ENCODE measurements around the gene ITGA2B.
A peak's percentile ranks its signal among the peaks of the same experiment; 100 is the strongest.
"Not testable (repeated sequence)": the region's sequence is repeated elsewhere in the genome, so short reads cannot be mapped to it uniquely, and the experiment has no call there.

ITGA2B gene

DNA sequence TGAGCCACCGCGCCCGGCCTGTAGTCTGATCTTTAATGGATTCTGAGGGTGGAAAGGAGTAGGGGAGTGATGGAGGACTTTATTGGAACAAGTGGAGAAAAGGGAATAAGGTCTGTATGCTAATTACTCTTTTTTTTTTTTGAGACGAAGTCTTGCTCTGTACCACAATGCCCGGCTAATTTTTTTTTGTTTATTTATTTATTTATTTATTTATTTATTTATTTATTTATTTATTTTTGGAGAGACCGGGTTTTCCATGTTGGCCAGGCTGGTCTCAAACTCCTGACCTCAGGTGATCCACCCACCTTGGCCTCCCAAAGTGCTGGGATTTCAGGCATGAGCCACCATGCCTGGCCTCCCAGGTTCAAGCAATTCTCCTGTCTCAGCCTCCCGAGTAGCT is 59.9 kb downstream of the ITGA2B start:
- not testable (repeated sequence) for DNase-seq (ENCODE audit: low spot score)

DNA sequence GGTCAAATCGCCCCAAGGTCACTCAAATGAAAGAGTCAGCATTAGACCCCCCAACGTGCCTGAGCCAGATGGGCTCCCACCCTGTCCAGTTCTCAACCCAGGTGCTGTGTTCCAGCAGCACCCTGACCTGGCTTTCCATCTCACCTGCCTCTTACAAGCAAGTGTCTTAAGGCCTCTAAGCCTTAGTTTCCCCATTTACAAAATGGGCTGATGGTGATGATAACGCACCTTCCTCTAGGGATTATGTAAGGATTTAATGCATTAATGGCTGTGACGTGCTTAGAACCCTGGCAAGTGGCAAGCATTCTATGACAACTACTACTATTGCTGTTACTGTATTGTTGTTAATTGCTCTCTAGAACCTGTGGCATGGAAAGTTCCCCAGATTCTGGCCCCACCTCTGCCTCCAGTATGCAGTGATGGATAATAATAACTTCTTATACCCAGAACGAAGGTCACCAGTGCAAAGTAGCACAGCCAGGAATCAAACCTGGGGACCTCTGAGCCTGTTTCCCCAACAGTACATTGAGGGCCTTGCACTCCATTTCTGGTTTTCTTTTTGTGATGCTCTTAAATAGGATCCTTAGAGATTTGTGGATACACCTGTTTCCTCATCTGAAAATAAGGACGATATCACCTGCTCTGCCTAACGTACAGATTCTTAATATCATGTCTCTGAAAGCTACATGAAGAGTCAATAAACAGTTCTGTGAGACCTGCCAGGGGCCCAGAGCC is 61.6 kb downstream of the ITGA2B start:
- DNase-seq (ENCODE audit: low spot score): peak; percentile 5

DNA sequence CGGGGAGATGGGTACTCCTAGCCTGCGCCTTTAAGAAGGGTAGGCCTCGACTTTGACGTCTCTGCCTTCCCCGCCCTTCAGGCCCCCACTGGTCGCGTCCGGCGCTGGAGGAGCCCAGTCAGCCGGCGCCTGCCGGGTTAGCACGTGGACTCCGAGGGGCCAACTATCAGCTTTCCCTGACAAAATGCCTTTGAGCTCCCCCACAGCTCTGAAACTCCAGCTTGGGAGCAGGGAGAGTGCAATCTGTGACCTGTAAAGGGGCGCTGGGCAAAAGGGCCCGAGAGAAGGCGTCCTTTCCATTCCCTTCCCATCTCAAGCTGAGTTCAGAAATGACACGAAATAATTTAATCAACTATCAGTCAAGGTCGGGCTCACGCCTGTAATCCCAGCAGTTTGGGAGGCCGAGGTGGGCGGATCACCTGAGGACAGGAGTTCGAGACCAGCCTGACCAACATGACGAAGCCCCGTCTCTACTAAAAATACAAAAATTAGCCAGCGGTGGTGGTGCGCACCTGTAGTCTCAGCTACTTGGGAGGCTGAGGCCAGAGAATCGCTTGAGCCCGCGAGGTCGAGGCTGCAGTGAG is 62.5 kb downstream of the ITGA2B start:
- peak; percentile 98 for DNase-seq (ENCODE audit: low spot score)

DNA sequence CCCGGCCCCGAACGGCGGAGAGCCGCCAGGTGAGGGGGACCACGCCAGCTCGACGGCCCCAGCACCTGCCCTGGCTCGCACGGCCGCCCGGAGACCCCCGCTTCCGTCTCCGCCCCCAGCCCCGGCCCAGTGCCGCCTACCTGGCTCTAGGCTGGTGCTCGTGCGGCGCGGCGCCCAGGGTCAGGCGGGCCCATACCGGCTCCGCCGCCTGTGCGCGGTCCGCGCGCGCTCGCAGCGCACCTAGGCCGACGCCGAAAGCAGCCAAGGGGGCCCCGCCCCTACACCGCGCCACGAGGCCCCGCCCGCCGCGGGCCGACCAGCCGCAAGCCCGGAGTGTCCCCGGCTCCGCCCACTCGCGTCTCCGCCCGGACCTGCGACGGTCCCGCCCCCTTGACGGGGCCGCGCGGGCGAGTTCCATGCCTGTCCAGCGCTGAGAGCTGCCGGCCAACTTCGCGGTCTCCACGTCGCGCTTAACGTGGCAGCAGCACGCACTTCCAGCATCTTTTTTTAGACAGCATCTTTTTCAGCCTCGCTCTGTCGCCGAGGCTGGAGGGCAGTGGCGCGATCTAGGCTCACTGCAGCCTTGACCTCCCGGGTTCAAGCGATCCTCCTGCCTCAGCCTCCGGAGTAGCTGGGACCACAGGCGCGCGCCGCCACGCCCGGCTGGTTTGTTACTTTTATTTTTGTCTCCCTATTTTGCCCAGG is 64.7 kb downstream of the ITGA2B start, which contains the start of gene SLC25A39:
SLC25A39 (minus strand) TSS at position 253 of the 705 bp plus-strand sequence. CDS start 1,261 bp downstream, outside the sequence.
- peak; percentile 99 for DNase-seq (ENCODE audit: low spot score)

DNA sequence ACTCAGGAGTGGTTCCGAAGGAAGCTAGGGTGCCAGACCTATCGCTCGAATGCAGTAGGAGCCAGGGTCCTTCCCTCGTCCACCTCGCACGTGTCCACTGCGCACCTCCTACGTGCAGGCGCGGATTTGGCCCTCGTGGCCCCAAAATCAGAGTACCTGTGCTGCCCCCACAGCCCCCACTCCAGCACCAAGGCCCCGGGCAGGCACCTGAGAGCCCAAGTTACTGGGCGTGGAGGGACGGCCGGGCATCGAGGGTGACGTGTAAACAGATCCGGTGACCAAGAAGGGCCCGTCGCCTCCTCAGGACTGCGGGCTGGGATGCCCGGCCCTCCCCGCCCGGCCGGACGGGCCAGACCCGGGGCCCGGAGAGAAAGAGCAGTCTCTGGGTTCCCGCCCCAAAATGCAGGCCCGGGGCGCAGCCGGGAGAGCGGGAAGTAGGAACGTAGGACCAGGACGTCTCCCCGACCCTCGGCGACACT is 65.3 kb downstream of the ITGA2B start:
- DNase-seq (ENCODE audit: low spot score): no peak

DNA sequence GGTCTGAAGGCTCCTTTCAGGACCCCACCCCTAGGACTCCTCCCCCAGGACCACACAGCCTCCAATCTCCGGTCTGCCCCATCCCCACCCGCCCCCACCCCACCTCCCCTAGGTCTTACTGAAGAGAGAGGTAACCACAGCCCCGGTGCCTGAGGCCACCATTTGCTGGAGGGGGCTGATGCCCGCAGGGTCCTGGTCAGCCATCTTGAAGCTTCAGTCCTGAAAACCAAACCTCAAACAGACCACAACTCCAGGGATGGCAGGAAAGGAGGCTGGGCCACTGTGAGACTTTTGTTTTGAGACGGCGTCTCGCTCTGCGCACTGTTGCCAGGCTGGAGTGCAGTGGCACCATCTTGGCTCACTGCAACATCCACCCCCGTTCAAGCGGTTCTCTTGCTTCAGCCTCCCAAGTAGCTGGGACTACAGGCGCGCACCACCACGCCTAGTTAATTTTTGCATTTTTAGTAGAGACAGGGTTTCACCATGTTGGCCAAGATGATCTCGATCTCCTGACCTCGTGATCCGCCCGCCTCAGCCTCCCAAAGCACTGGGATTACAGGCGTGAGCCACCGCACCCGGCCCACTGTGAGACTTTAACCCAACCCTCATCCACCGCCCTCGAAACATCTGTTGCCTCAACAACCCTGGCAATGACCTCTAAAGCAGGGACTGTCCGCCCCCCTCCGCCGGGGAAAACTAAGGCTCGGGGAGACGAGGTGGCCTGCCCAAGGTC is 65.9 kb downstream of the ITGA2B start:
- DNase-seq (ENCODE audit: low spot score): peak; percentile 40

DNA sequence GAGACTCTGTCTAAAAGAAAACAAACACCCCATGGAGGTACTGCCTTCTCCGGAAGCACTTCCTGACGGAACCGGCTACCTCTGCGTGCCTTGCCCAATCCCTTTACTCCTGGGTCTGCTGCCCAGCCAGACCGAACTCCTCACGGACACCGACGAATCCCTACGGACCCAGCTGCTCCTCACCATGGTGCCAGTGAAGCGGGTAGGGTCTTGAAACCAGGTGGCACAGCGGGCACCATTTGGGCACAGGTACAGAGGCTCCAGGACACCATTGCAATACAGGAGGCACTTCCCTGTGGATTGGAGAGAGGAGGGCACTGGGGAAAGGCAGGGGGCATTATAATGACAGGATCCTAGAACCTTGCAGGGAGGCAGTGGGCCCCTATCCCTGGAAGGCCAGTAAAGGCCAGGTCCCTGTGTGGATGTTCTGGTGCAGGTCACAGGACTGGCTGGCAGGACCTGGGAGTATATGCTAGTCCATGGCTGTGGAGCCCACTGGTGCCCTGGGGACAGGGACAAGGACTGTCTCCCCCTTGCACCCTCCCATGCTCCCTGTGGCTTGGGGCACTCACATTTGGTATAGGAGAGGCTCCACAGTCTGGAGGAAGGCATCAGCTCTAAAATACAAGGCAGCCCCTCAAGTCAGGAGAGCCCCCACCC is 67.1 kb downstream of the ITGA2B start:
- peak; percentile 22 for DNase-seq (ENCODE audit: low spot score)

Measured in D341Med (cell line).